Ishikawa (cell line): ENCODE measurements around the gene CSRP1.

Source experiments
- CEBPB ChIP-seq: IDR thresholded peaks from 2 replicates; pipeline ENCODE4 v1.6.1; 2012
- CREB1 ChIP-seq: IDR thresholded peaks from 2 replicates; pipeline ENCODE4 v1.6.1; 2012; ENCODE audit warnings: low read depth
- EGR1 ChIP-seq: IDR thresholded peaks from 2 replicates; pipeline ENCODE4 v1.6.1; 2012
- EP300 ChIP-seq: IDR thresholded peaks from 2 replicates; pipeline ENCODE4 v1.6.1; 2012; ENCODE audit warnings: borderline replicate concordance
- FOXM1 ChIP-seq: IDR thresholded peaks from 2 replicates; pipeline ENCODE4 v1.6.1; 2012; ENCODE audit warnings: low read depth, borderline replicate concordance
- NFIC ChIP-seq: IDR thresholded peaks from 2 replicates; pipeline ENCODE4 v1.6.1; 2012
- RAD21 ChIP-seq: IDR thresholded peaks from 2 replicates; pipeline ENCODE4 v1.6.1; 2012; ENCODE audit warnings: low read depth
- TAF1 ChIP-seq: IDR thresholded peaks from 2 replicates; pipeline ENCODE4 v1.6.1; 2012; ENCODE audit warnings: low read depth, mild to moderate bottlenecking
- TCF12 ChIP-seq: IDR thresholded peaks from 2 replicates; pipeline ENCODE4 v1.6.1; 2012; ENCODE audit warnings: low read depth
- TEAD4 ChIP-seq: IDR thresholded peaks from 2 replicates; pipeline ENCODE4 v1.6.1; 2012
- USF1 ChIP-seq: IDR thresholded peaks from 2 replicates; pipeline ENCODE4 v1.6.1; 2012
- YY1 ChIP-seq: IDR thresholded peaks from 2 replicates; pipeline ENCODE4 v1.6.1; 2012; ENCODE audit warnings: low read depth
- ZBTB7A ChIP-seq: IDR thresholded peaks from 2 replicates; pipeline ENCODE4 v1.6.1; 2012; ENCODE audit warnings: low read depth
- TF ChIP-seq, protein P1 (sequence below): IDR thresholded peaks from 2 replicates; pipeline ENCODE4 v1.6.1; 2012
- TF ChIP-seq, protein P2 (sequence below): IDR thresholded peaks from 2 replicates; pipeline ENCODE4 v1.6.1; 2012; ENCODE audit warnings: low read depth, mild to moderate bottlenecking

CSRP1 gene

GRCh38 chr1:201466492-201466891 is 40.4 kb downstream of the CSRP1 start:
- TF ChIP-seq CREB1 (no peak), YY1 (no peak), ZBTB7A (no peak), USF1 (no peak), EGR1 (no peak), CEBPB (no peak), TCF12 (no peak), TAF1 (no peak), TEAD4 (no peak), NFIC (no peak), FOXM1 (no peak), RAD21 (no peak), EP300 (no peak)
- TF ChIP-seq, protein P1, sequence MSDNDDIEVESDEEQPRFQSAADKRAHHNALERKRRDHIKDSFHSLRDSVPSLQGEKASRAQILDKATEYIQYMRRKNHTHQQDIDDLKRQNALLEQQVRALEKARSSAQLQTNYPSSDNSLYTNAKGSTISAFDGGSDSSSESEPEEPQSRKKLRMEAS: no peak
- TF ChIP-seq, protein P2, sequence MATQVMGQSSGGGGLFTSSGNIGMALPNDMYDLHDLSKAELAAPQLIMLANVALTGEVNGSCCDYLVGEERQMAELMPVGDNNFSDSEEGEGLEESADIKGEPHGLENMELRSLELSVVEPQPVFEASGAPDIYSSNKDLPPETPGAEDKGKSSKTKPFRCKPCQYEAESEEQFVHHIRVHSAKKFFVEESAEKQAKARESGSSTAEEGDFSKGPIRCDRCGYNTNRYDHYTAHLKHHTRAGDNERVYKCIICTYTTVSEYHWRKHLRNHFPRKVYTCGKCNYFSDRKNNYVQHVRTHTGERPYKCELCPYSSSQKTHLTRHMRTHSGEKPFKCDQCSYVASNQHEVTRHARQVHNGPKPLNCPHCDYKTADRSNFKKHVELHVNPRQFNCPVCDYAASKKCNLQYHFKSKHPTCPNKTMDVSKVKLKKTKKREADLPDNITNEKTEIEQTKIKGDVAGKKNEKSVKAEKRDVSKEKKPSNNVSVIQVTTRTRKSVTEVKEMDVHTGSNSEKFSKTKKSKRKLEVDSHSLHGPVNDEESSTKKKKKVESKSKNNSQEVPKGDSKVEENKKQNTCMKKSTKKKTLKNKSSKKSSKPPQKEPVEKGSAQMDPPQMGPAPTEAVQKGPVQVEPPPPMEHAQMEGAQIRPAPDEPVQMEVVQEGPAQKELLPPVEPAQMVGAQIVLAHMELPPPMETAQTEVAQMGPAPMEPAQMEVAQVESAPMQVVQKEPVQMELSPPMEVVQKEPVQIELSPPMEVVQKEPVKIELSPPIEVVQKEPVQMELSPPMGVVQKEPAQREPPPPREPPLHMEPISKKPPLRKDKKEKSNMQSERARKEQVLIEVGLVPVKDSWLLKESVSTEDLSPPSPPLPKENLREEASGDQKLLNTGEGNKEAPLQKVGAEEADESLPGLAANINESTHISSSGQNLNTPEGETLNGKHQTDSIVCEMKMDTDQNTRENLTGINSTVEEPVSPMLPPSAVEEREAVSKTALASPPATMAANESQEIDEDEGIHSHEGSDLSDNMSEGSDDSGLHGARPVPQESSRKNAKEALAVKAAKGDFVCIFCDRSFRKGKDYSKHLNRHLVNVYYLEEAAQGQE: no peak

GRCh38 chr1:201465698-201466290 is 41.1 kb downstream of the CSRP1 start:
- no peak for TF ChIP-seq CEBPB
- TF ChIP-seq TCF12: no peak
- TF ChIP-seq EGR1: no peak
- no peak for TF ChIP-seq CREB1
- no peak for TF ChIP-seq FOXM1
- no peak for TF ChIP-seq RAD21
- TF ChIP-seq, protein P2: no peak
- TF ChIP-seq, protein P1: no peak
- no peak for TF ChIP-seq NFIC
- TF ChIP-seq YY1: no peak
- no peak for TF ChIP-seq TEAD4
- no peak for TF ChIP-seq ZBTB7A
- TF ChIP-seq USF1: no peak
- no peak for TF ChIP-seq TAF1
- TF ChIP-seq EP300: no peak

- TF ChIP-seq TAF1 (no peak), ZBTB7A (no peak), RAD21 (peak; percentile 43; the same call in 1 of the 2 replicates), FOXM1 (no peak), CREB1 (no peak), USF1 (no peak), YY1 (no peak), NFIC (no peak)
- TF ChIP-seq, protein P1: no peak
- TF ChIP-seq, protein P2: peak; percentile 40; the same call in 1 of the 2 replicates
These were observed 43.8 kb downstream of the CSRP1 start for GRCh38 chr1:201463071-201463552.
